HEK293T (cell line): Measurements from ENCODE around the gene TTC33.

ENCODE experiments used
- CTCF ChIA-PET: fragments of 350-600 bp; formaldehyde crosslinking; extraction: SDS; loops from one replicate; lab custom pipeline; 2021; ENCODE audit warnings: antibody characterized with exemption, inconsistent platforms; lab: Yijun Ruan, JAX
- POLR2A ChIA-PET: fragments of 350-600 bp; formaldehyde crosslinking; extraction: SDS; loops from one replicate; lab custom pipeline; 2020; ENCODE audit warnings: antibody characterized with exemption, inconsistent platforms; lab: Yijun Ruan, JAX
- DNase-seq: peaks from one replicate; pipeline ENCODE4 v3.0.0; 2012; ENCODE audit warnings: mixed read lengths; ENCODE audit errors: extremely low spot score
- ARNT ChIP-seq: fragments of 450-650 bp; IDR thresholded peaks from 2 replicates; pipeline ENCODE4 v1.6.1; 2017; ENCODE audit warnings: mild to moderate bottlenecking
- BHLHE40 ChIP-seq: fragments of 450-650 bp; IDR thresholded peaks from 2 replicates; pipeline ENCODE4 v1.6.1; 2016; ENCODE audit warnings: mild to moderate bottlenecking, moderate library complexity, borderline replicate concordance
- CTBP1 ChIP-seq: fragments of 450-650 bp; IDR thresholded peaks from 2 replicates; pipeline ENCODE4 v1.6.1; 2016; ENCODE audit warnings: borderline replicate concordance
- ELF4 ChIP-seq: fragments of 450-650 bp; IDR thresholded peaks from 2 replicates; pipeline ENCODE4 v1.6.1; 2017; ENCODE audit warnings: antibody characterized with exemption
- FOXA1 ChIP-seq: fragments of 450-650 bp; IDR thresholded peaks from 2 replicates; pipeline ENCODE4 v1.6.1; 2016; ENCODE audit warnings: mild to moderate bottlenecking
- FOXK2 ChIP-seq: fragments of 450-650 bp; IDR thresholded peaks from 2 replicates; pipeline ENCODE4 v1.6.1; 2016; ENCODE audit warnings: mild to moderate bottlenecking
- FOXM1 ChIP-seq: fragments of 450-650 bp; IDR thresholded peaks from 2 replicates; pipeline ENCODE4 v1.6.1; 2017; ENCODE audit warnings: mild to moderate bottlenecking, borderline replicate concordance
- HDGF ChIP-seq: fragments of 450-650 bp; IDR thresholded peaks from 2 replicates; pipeline ENCODE4 v1.6.1; 2017; ENCODE audit warnings: antibody characterized with exemption, borderline replicate concordance
- L3MBTL2 ChIP-seq: fragments of 450-650 bp; conservative IDR thresholded peaks from 2 replicates; pipeline ENCODE4 v1.6.1; 2016; ENCODE audit warnings: mild to moderate bottlenecking
- LEF1 ChIP-seq: fragments of 450-650 bp; IDR thresholded peaks from 2 replicates; pipeline ENCODE4 v1.6.1; 2017; ENCODE audit warnings: mild to moderate bottlenecking, borderline replicate concordance
- NFRKB ChIP-seq: fragments of 450-650 bp; IDR thresholded peaks from 2 replicates; pipeline ENCODE4 v1.6.1; 2016; ENCODE audit warnings: mild to moderate bottlenecking, moderate library complexity
- PKNOX1 ChIP-seq: fragments of 450-650 bp; IDR thresholded peaks from 2 replicates; pipeline ENCODE4 v1.6.1; 2016
- SP1 ChIP-seq: fragments of 450-650 bp; IDR thresholded peaks from 2 replicates; pipeline ENCODE4 v1.6.1; 2017
- SUZ12 ChIP-seq: fragments of 450-650 bp; IDR thresholded peaks from 2 replicates; pipeline ENCODE4 v1.6.1; 2016; ENCODE audit warnings: mild to moderate bottlenecking
- TARDBP ChIP-seq: fragments of 450-650 bp; IDR thresholded peaks from 2 replicates; pipeline ENCODE4 v1.6.1; 2016
- ZNF384 ChIP-seq: fragments of 450-650 bp; IDR thresholded peaks from 2 replicates; pipeline ENCODE4 v1.6.1; 2016

The TTC33 gene

GRCh38 chr5:40477856-40478546 lies 277.8 kb downstream of the TTC33 start:
- ChIA-PET POLR2A (no interaction called here), CTCF (no interaction called here)
- no peak for DNase-seq
- TF ChIP-seq HDGF: no peak
- no peak for TF ChIP-seq CTBP1
- no peak for TF ChIP-seq SP1
- TF ChIP-seq PKNOX1: no peak
- no peak for TF ChIP-seq BHLHE40
- TF ChIP-seq FOXK2: no peak
- no peak for TF ChIP-seq ARNT
- TF ChIP-seq FOXM1: no peak
- TF ChIP-seq ELF4: no peak
- no peak for TF ChIP-seq SUZ12
- no peak for TF ChIP-seq TARDBP
- TF ChIP-seq LEF1: no peak
- no peak for TF ChIP-seq FOXA1

- CTCF ChIA-PET: no interaction called here
- POLR2A ChIA-PET: no interaction called here
- no peak for DNase-seq
- TF ChIP-seq ZNF384 (no peak), BHLHE40 (no peak), ARNT (no peak), NFRKB (no peak), CTBP1 (no peak), FOXA1 (no peak), TARDBP (no peak), PKNOX1 (no peak), LEF1 (no peak), L3MBTL2 (no peak), HDGF (no peak), SP1 (no peak), FOXM1 (no peak), ELF4 (no peak), FOXK2 (no peak), SUZ12 (no peak)
These were observed 280.2 kb downstream of the TTC33 start for GRCh38 chr5:40475561-40475960.

GRCh38 chr5:40474250-40474649 lies 281.5 kb downstream of the TTC33 start:
- ChIA-PET POLR2A (no interaction called here), CTCF (no interaction called here)
- no peak for DNase-seq
- TF ChIP-seq ARNT (no peak), L3MBTL2 (no peak), BHLHE40 (no peak), TARDBP (no peak), PKNOX1 (no peak), CTBP1 (no peak), LEF1 (no peak), SUZ12 (no peak), ZNF384 (no peak), ELF4 (no peak), NFRKB (no peak)

GRCh38 chr5:40465416-40465815 lies 290.3 kb downstream of the TTC33 start:
- TF ChIP-seq CTBP1 (no peak), FOXM1 (no peak), PKNOX1 (no peak), HDGF (no peak), LEF1 (no peak), NFRKB (no peak), BHLHE40 (no peak), SUZ12 (no peak), SP1 (no peak)
- ChIA-PET POLR2A (no interaction called here), CTCF (no interaction called here)
- no peak for DNase-seq

- CTCF ChIA-PET: no interaction called here
- no peak for DNase-seq
These were observed 291.2 kb downstream of the TTC33 start for GRCh38 chr5:40464511-40464910.

More at GRCh38 chr5:40464511-40464910, 291.2 kb downstream of the TTC33 start:
- POLR2A ChIA-PET: no interaction called here
- TF ChIP-seq FOXK2 (no peak), TARDBP (no peak), ARNT (no peak), SP1 (no peak), PKNOX1 (no peak), FOXM1 (no peak), CTBP1 (no peak), ZNF384 (no peak), BHLHE40 (no peak), HDGF (no peak), LEF1 (no peak), NFRKB (no peak), SUZ12 (no peak), FOXA1 (no peak), L3MBTL2 (no peak)
